GM12878 (cell line): ENCODE measurements around the gene DUS1L.

Source experiments
- CHD2 ChIP-seq: IDR thresholded peaks from 2 replicates; pipeline ENCODE4 v1.6.1; 2011; ENCODE audit warnings: low read depth, low read length, improper control_type of control experiment, borderline replicate concordance
- CREM ChIP-seq: IDR thresholded peaks from 2 replicates; pipeline ENCODE4 v1.6.1; 2014; ENCODE audit warnings: antibody characterized with exemption, low read depth
- FOXM1 ChIP-seq: IDR thresholded peaks from 2 replicates; pipeline ENCODE4 v1.6.1; 2012; ENCODE audit warnings: low read depth, mild to moderate bottlenecking, inconsistent platforms, low read length, moderate library complexity
- MXI1 ChIP-seq: fragments of 150-350 bp; IDR thresholded peaks from 2 replicates; pipeline ENCODE4 v1.6.1; 2011; ENCODE audit warnings: low read depth, mild to moderate bottlenecking, inconsistent platforms, low read length, improper control_type of control experiment
- POLR2AphosphoS5 ChIP-seq: IDR thresholded peaks from 2 replicates; pipeline ENCODE4 v1.6.1; 2011; ENCODE audit warnings: mild to moderate bottlenecking, low read length, inconsistent platforms
- POU2F2 ChIP-seq: IDR thresholded peaks from 3 replicates; pipeline ENCODE4 v1.6.1; 2011; ENCODE audit warnings: low read depth, mild to moderate bottlenecking, low read length, borderline replicate concordance
- SIN3A ChIP-seq: IDR thresholded peaks from 2 replicates; pipeline ENCODE4 v1.6.1; 2012; ENCODE audit warnings: low read depth, low read length, improper control_type of control experiment
- SMC3 ChIP-seq: IDR thresholded peaks from 2 replicates; pipeline ENCODE4 v1.6.1; 2011; ENCODE audit warnings: low read length, improper control_type of control experiment, borderline replicate concordance
- SREBF1 ChIP-seq: IDR thresholded peaks from 2 replicates; pipeline ENCODE4 v1.6.1; 2012; ENCODE audit warnings: mild to moderate bottlenecking, low read length
- TF ChIP-seq, protein P1 (sequence below), 3 experiments: IDR thresholded peaks in 2 of 3; conservative IDR thresholded peaks in 1 of 3; 2 replicates each; pipeline ENCODE4 v1.5.1; 2011; ENCODE audit warnings: low read depth in 3 of 3, low read length in 3 of 3, mild to moderate bottlenecking in 3 of 3, control low read depth in 2 of 3, moderate library complexity in 2 of 3, inconsistent platforms in 1 of 3, mixed read lengths in 1 of 3; ENCODE audit not compliant: control insufficient read depth in 2 of 3, insufficient read depth in 1 of 3; ENCODE audit errors: extremely low read depth in 1 of 3
- TF ChIP-seq, protein P2 (sequence below): fragments of 450-650 bp; IDR thresholded peaks from 2 replicates; pipeline ENCODE4 v1.6.1; 2016; ENCODE audit warnings: mild to moderate bottlenecking
- TF ChIP-seq, protein P3 (sequence below): IDR thresholded peaks from 2 replicates; pipeline ENCODE4 v1.6.1; 2011; ENCODE audit warnings: low read depth, low read length, improper control_type of control experiment, borderline replicate concordance

DNA sequence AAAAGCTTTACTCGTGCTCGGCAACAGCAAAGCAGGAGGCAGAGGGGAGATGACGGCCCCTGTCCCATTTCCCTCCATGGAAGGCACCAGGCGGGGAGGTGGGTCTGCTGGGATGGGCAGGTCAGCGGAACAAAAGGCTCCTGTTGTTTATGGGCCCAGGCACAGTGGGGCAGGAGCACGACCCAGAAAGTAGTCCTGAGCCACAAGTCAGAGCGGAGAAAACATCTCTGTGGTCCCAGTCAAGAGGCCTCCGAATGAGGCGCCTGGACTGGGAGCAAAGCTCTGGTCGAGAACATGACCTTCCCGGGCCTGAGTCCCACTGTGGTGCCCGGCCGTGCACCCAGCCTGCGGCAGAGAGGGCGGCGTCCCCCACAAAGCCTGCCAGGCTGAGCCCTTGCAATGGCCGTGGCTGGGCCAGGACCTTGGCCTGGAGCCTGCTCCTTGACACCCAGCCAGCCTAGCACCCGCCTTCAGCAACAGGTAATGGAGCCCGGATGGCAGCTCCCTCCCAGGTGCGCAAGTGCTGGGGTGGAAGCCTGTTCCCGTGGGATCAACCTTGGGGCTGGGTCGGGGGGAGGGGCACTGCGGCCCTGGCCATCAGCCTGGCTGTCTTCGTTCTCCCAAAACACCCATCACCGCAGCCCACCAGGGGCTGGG is 17.6 kb downstream of the DUS1L start:
- no peak for TF ChIP-seq CHD2
- TF ChIP-seq SIN3A, result no peak
- TF ChIP-seq MXI1, result no peak
- TF ChIP-seq, protein P1, sequence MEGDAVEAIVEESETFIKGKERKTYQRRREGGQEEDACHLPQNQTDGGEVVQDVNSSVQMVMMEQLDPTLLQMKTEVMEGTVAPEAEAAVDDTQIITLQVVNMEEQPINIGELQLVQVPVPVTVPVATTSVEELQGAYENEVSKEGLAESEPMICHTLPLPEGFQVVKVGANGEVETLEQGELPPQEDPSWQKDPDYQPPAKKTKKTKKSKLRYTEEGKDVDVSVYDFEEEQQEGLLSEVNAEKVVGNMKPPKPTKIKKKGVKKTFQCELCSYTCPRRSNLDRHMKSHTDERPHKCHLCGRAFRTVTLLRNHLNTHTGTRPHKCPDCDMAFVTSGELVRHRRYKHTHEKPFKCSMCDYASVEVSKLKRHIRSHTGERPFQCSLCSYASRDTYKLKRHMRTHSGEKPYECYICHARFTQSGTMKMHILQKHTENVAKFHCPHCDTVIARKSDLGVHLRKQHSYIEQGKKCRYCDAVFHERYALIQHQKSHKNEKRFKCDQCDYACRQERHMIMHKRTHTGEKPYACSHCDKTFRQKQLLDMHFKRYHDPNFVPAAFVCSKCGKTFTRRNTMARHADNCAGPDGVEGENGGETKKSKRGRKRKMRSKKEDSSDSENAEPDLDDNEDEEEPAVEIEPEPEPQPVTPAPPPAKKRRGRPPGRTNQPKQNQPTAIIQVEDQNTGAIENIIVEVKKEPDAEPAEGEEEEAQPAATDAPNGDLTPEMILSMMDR (IDR thresholded peaks at IDR 0.05 in 2 of 3, conservative IDR thresholded peaks at IDR 0.05 in 1 of 3; ENCODE audit: control insufficient read depth in 2 of 3, extremely low read depth in 1 of 3, insufficient read depth in 1 of 3, low read depth in 3 of 3, low read length in 3 of 3), result no peak
- no peak for TF ChIP-seq POU2F2
- no peak for TF ChIP-seq POLR2AphosphoS5
- TF ChIP-seq CREM, result no peak
- TF ChIP-seq, protein P2, sequence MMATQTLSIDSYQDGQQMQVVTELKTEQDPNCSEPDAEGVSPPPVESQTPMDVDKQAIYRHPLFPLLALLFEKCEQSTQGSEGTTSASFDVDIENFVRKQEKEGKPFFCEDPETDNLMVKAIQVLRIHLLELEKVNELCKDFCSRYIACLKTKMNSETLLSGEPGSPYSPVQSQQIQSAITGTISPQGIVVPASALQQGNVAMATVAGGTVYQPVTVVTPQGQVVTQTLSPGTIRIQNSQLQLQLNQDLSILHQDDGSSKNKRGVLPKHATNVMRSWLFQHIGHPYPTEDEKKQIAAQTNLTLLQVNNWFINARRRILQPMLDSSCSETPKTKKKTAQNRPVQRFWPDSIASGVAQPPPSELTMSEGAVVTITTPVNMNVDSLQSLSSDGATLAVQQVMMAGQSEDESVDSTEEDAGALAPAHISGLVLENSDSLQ, result no peak
- no peak for TF ChIP-seq SMC3
- no peak for TF ChIP-seq FOXM1
- TF ChIP-seq, protein P3, sequence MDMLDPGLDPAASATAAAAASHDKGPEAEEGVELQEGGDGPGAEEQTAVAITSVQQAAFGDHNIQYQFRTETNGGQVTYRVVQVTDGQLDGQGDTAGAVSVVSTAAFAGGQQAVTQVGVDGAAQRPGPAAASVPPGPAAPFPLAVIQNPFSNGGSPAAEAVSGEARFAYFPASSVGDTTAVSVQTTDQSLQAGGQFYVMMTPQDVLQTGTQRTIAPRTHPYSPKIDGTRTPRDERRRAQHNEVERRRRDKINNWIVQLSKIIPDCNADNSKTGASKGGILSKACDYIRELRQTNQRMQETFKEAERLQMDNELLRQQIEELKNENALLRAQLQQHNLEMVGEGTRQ, result no peak
- TF ChIP-seq SREBF1, result no peak
